Adrenal gland (tissue), 12 donors: Measurements from ENCODE around the gene NAV2. TPM values are rescaled to one million over a fixed set of nuclear protein-coding genes. Genes with fewer than 3 reads are reported as not detected.

Experiments
- DNase-seq, 7 donors: peaks; one replicate each; pipeline ENCODE4 v3.0.0-alpha.2; 2019 to 2020
- H3K27ac ChIP-seq, 5 donors: fragments of 200-600 bp; sonication (generic) in 4 of 5; 1 replicate in 3 of 5; 2 replicates in 2 of 5; pipeline versions ENCODE4 v1.5.1 to v1.8.0; 2016 to 2020; ENCODE audit warnings: mild to moderate bottlenecking in 1 of 5
- H3K27me3 ChIP-seq: fragments of 200-600 bp; 2 replicates; pipeline ENCODE4 v1.8.0; 2021
- H3K36me3 ChIP-seq, 2 donors: fragments of 200-600 bp; replicated peaks in 1 of 2; 1 replicate in 1 of 2; 2 replicates in 1 of 2; pipeline versions ENCODE4 v1.5.1 to v1.8.0; 2018 to 2022
- H3K4me1 ChIP-seq, 2 donors: fragments of 200-600 bp; replicated peaks in 1 of 2; 1 replicate in 1 of 2; 2 replicates in 1 of 2; pipeline versions ENCODE4 v1.5.1 to v1.8.0; 2018 to 2021
- H3K4me3 ChIP-seq, 4 donors: fragments of 200-600 bp; sonication (generic) in 3 of 4; one replicate each; pipeline ENCODE4 v1.5.1; 2016 to 2018
- H3K9me3 ChIP-seq, 3 donors: fragments of 200-600 bp; sonication (generic) in 1 of 3; replicated peaks in 1 of 3; 1 replicate in 2 of 3; 2 replicates in 1 of 3; pipeline versions ENCODE4 v1.5.1 to v1.8.0; 2016 to 2021
- CTCF ChIP-seq, 6 experiments: fragments of 450-650 bp in 4 of 6; fragments of 200-600 bp in 2 of 6; sonication (generic) in 1 of 6; IDR thresholded peaks; 1 replicate in 5 of 6; 2 replicates in 1 of 6; pipeline versions ENCODE4 v1.5.1 to v1.8.0; 2016 to 2021; ENCODE audit warnings: antibody characterized with exemption in 6 of 6, mild to moderate bottlenecking in 2 of 6, moderate library complexity in 1 of 6
- POLR2A ChIP-seq, 2 donors: fragments of 450-650 bp; IDR thresholded peaks; one replicate each; pipeline ENCODE4 v1.6.1; 2017; ENCODE audit warnings: antibody characterized with exemption in 2 of 2, mild to moderate bottlenecking in 2 of 2, moderate library complexity in 1 of 2
- WGBS, 4 donors: extraction: QIAGEN DNeasy Blood & Tissue Kit in 2 of 4; methylation state at CpG; one replicate each; pipeline versions ENCODE4 v1.1.5 to v1.1.7; 2013 to 2017; 5-methylcytosine and 5-hydroxymethylcytosine counted together
- intact Hi-C, 2 donors: fragments of 100-400 bp; cut with DNase I; formaldehyde crosslinking; loops; one replicate each; pipeline versions ENCODE4 v1.14.1 to v1.15.0; 2022 to 2023
- polyA plus RNA-seq, 3 donors: library from polyadenylated mRNA; stranded (reverse); fragments of 200-250 nt in 2 of 3; fragments of 350-450 nt in 1 of 3; fragmentation: Illumina TruSeq in 1 of 3; extraction: RNeasy Lipid Tissue Mini Kit (QIAGEN cat#74804) in 1 of 3; gene quantifications; one replicate each; pipeline ENCODE4 v1.2.3, GENCODE V29; 2013 to 2014
- total RNA-seq, 9 donors: library from RNA; depleted of rRNA in 4 of 9; stranded (reverse); fragments of >200 nt in 4 of 9; fragments of 120-200 nt in 1 of 9; fragmentation: NEBNext Ultra II Directional in 1 of 9; extraction: Animal tissue kit (Norgen Biotek cat#: 25700) in 1 of 9; gene quantifications; one replicate each; pipeline versions ENCODE4 v1.1.0 to v1.2.4, GENCODE V29; 2013 to 2023
- donor health status: healthy with polysubstance abuse.
- donor health status: Bipolar disorder and iron deficiency.
- donor health status: DM: yes; HTN: yes; CAD: no.
- donor health status: DM: no; HTN: no; CAD: no.
- donor health status: DM: no; HTN: no; CAD: no.
- donor health status: DM: yes; HTN: yes; CAD: no.

NAV2 gene
- total and polyA plus RNA-seq, 12 donors = 1.6 to 9.2 (median 5.5) TPM

DNA sequence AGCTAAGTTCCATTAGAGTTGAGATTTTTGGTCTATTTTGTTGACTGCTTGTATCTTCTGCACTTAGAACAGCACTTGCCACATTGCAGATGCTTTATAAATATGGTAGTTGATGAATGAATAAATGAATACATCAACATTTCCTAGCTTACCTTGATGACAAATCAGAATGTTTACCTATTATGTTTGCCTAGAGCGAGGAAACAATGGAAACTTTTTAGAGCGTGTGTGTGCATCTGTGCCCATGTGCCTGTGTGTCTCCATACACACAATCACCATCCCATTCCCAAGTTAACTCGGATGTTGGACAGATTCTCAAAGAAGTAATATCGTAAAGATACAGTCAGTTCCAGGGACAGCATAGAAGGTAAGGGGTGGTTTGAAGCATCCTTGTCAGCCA is 308.6 kb downstream of the NAV2 start:
- Histone ChIP-seq H3K27me3 (peaks cover 3% of the 10 kb centered on the region), H3K9me3 (no peaks in the 10 kb centered on the region), H3K4me3 (no peak overlapping the region), H3K4me1 (no peaks in the 10 kb centered on the region), H3K36me3 (no peaks in the 10 kb centered on the region), H3K27ac (no peak overlapping the region)
- intact Hi-C loops = no loop called here
- whole genome bisulfite sequencing, 4 donors = 84 to 98% (median 96%) methylated on average over 4 of the region's 4 CpGs
- DNase-seq = no peak
- TF ChIP-seq POLR2A (IDR thresholded peaks at IDR 0.05) (no peak), CTCF (IDR thresholded peaks at IDR 0.05) (no peak)

GRCh38 chr11:20021771-20022362 is 309.2 kb downstream of the NAV2 start:
- TF ChIP-seq CTCF (IDR thresholded peaks at IDR 0.05) (no peak), POLR2A (IDR thresholded peaks at IDR 0.05) (no peak)
- no peaks in the 10 kb centered on the region for H3K9me3 ChIP-seq
- 81 to 93% (median 86%) methylated on average over 4 of the region's 4 CpGs for WGBS, 4 donors
- no peaks in the 10 kb centered on the region for H3K36me3 ChIP-seq
- no peaks in the 10 kb centered on the region for H3K4me1 ChIP-seq
- H3K4me3 ChIP-seq = no peak overlapping the region
- intact Hi-C loops = no loop called here
- no peak overlapping the region for H3K27ac ChIP-seq
- peaks cover 3% of the 10 kb centered on the region for H3K27me3 ChIP-seq
- no peak for DNase-seq

DNA sequence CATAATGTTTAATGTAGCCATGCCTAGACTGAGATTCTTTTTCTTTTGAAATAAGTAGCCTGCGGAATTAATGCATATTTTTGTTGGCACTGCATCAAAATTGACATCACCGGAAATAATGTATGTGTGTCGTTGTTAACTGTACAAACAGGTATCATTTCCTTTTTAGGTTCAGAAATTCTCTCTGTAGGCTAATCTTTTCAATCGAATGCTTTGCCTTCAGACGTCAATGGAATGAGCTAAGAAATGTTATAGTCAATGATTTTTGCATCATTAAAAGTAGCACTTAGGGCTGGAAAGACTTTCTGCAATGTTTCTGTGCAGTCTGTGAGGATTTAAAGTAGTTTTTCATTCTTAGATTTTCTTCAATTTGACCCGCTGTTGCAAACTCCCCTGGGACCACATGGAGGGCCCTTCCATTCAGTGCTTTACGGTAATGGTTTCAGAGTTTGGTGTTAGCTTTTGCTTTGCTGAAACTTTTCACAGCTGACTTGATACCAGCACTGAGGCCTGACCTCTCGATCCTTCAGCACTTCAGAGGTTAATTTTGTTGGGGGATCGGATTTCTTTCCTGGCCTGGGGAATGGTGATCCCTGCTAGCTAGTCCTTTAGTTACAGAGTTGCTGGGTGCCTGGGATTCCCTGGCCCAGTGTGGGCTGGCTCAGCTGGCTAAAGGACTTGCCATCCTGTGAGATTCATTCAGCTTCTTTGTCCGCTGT is 309.9 kb downstream of the NAV2 start:
- TF ChIP-seq POLR2A (IDR thresholded peaks at IDR 0.05) (no peak), CTCF (IDR thresholded peaks at IDR 0.05) (no peak)
- no peak for DNase-seq
- Histone ChIP-seq H3K27me3 (peaks cover 3% of the 10 kb centered on the region), H3K36me3 (no peaks in the 10 kb centered on the region), H3K4me1 (no peaks in the 10 kb centered on the region), H3K4me3 (no peak overlapping the region), H3K27ac (no peak overlapping the region), H3K9me3 (no peaks in the 10 kb centered on the region)
- intact Hi-C loops = no loop called here
- 72 to 84% (median 78%) methylated on average over 9 to 10 of the region's 10 CpGs for WGBS, 4 donors

DNA sequence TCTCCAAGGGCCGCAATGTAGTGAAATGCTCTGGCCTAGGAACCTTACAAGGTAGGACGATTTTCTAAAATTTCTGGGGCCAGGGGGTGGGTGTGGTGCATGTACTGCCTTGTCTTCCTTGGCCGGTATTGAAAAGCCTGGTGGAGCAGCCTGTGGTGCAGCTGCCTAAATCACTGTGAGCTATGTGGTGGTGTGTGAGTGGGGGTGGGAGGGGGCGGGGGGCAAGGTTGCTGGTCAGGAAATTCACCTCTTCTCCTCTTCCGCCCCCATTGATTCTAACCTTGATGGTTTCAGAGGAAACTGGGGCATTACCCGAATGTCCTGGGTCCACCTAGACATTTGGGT is 310.4 kb downstream of the NAV2 start:
- H3K27ac ChIP-seq = no peak overlapping the region
- H3K4me1 ChIP-seq = no peaks in the 10 kb centered on the region
- no peak overlapping the region for H3K4me3 ChIP-seq
- no peak for DNase-seq
- no peaks in the 10 kb centered on the region for H3K9me3 ChIP-seq
- TF ChIP-seq POLR2A (IDR thresholded peaks at IDR 0.05) = no peak
- TF ChIP-seq CTCF (IDR thresholded peaks at IDR 0.05) = no peak
- peaks cover 3% of the 10 kb centered on the region for H3K27me3 ChIP-seq
- intact Hi-C loops = no loop called here
- no peaks in the 10 kb centered on the region for H3K36me3 ChIP-seq
- WGBS, 4 donors = 76 to 89% (median 88%) methylated on average over 4 to 6 of the region's 6 CpGs
